SK-N-SH (cell line): ENCODE measurements around the gene ADGRE3. TPM values are rescaled to one million over a fixed set of nuclear protein-coding genes. Genes with fewer than 3 reads are reported as not detected.

ENCODE experiments used
- CTCF ChIA-PET: fragments of 300-600, 350-600 bp; formaldehyde crosslinking; extraction: SDS; loops from one replicate; lab custom pipeline; 2021; lab: Yijun Ruan, JAX
- POLR2A ChIA-PET: fragments of 350-600 bp; sonication (Branson Sonifier 250); formaldehyde crosslinking; extraction: SDS; loops from one replicate; lab custom pipeline; 2020; ENCODE audit warnings: antibody characterized with exemption, inconsistent platforms; lab: Yijun Ruan, JAX
- DNase-seq: peaks from one replicate; pipeline ENCODE4 v3.0.0; 2012
- H2AFZ ChIP-seq: fragments of 200-600 bp; sonication (generic); 2 replicates; pipeline ENCODE4 v1.8.1; 2016; ENCODE audit warnings: antibody characterized with exemption, mild to moderate bottlenecking, low read depth
- H3F3A ChIP-seq: fragments of 200-600 bp; sonication (generic); replicated peaks from 2 replicates; pipeline ENCODE3; 2016; ENCODE audit warnings: antibody characterized with exemption, mild to moderate bottlenecking; ENCODE audit not compliant: insufficient read depth
- H3K27ac ChIP-seq, 2 experiments: fragments of 200-500 bp in 1 of 2; fragments of 200-600 bp in 1 of 2; sonication (Bioruptor generic) in 1 of 2; sonication (generic), shearing (Covaris generic) in 1 of 2; 2 replicates each; pipeline versions ENCODE4 v1.5.1 to v1.6.1; 2014 to 2016; ENCODE audit warnings: low read depth in 2 of 2, inconsistent platforms in 1 of 2, low read length in 1 of 2, mild to moderate bottlenecking in 1 of 2, mixed read lengths in 1 of 2
- H3K27me3 ChIP-seq: fragments of 200-600 bp; sonication (generic), shearing (Covaris generic); 2 replicates; pipeline ENCODE4 v1.6.1; 2016; ENCODE audit warnings: mixed run types; ENCODE audit not compliant: insufficient read depth
- H3K36me3 ChIP-seq, 2 experiments: fragments of 200-500 bp in 1 of 2; fragments of 200-600 bp in 1 of 2; sonication (Bioruptor generic) in 1 of 2; sonication (generic) in 1 of 2; replicated peaks in 1 of 2; 2 replicates each; pipeline versions ENCODE3 to v1.5.1; 2014 to 2016; ENCODE audit warnings: low read length in 1 of 2, mild to moderate bottlenecking in 1 of 2; ENCODE audit not compliant: insufficient read depth in 2 of 2, control insufficient read depth in 1 of 2
- H3K4me1 ChIP-seq, 2 experiments: fragments of 200-500 bp in 1 of 2; fragments of 200-600 bp in 1 of 2; sonication (Bioruptor generic) in 1 of 2; sonication (generic), shearing (Covaris generic) in 1 of 2; 2 replicates each; pipeline versions ENCODE4 v1.5.1 to v1.6.1; 2014 to 2016; ENCODE audit warnings: low read depth in 1 of 2, low read length in 1 of 2, mixed run types in 1 of 2; ENCODE audit not compliant: insufficient read depth in 2 of 2, control insufficient read depth in 1 of 2
- H3K4me2 ChIP-seq: fragments of 200-600 bp; sonication (generic), shearing (Covaris generic); 2 replicates; pipeline ENCODE4 v1.6.1; 2017; ENCODE audit warnings: mixed run types
- H3K4me3 ChIP-seq, 2 experiments: fragments of 200-500 bp in 1 of 2; fragments of 200-600 bp in 1 of 2; sonication (Bioruptor generic) in 1 of 2; sonication (generic), shearing (Covaris generic) in 1 of 2; 2 replicates each; pipeline versions ENCODE4 v1.5.1 to v1.8.1; 2014 to 2016; ENCODE audit warnings: low read depth in 2 of 2, inconsistent platforms in 1 of 2, low read length in 1 of 2, mild to moderate bottlenecking in 1 of 2, mixed read lengths in 1 of 2, moderate library complexity in 1 of 2
- H3K79me2 ChIP-seq: fragments of 200-600 bp; sonication (generic); 2 replicates; pipeline ENCODE4 v1.8.1; 2017; ENCODE audit warnings: mild to moderate bottlenecking; ENCODE audit not compliant: insufficient read depth
- H3K9ac ChIP-seq: fragments of 200-600 bp; sonication (generic); 2 replicates; pipeline ENCODE4 v1.6.1; 2017; ENCODE audit warnings: mixed run types
- H3K9me2 ChIP-seq: fragments of 200-600 bp; sonication (generic); 2 replicates; pipeline ENCODE4 v1.6.1; 2017; ENCODE audit warnings: mixed run types
- H3K9me3 ChIP-seq: fragments of 200-600 bp; sonication (generic); 2 replicates; pipeline ENCODE4 v1.6.1; 2017; ENCODE audit warnings: mixed run types, mild to moderate bottlenecking, moderate library complexity
- H4K20me1 ChIP-seq: fragments of 200-600 bp; sonication (generic); 2 replicates; pipeline ENCODE4 v1.6.1; 2017; ENCODE audit warnings: mild to moderate bottlenecking, mixed run types; ENCODE audit not compliant: insufficient read depth
- CTCF ChIP-seq: fragments of 200-600 bp; sonication (generic); IDR thresholded peaks from 2 replicates; pipeline ENCODE4 v1.6.1; 2017; ENCODE audit warnings: antibody characterized with exemption, mild to moderate bottlenecking, moderate library complexity
- ELF1 ChIP-seq: IDR thresholded peaks from 2 replicates; pipeline ENCODE4 v1.4.0; 2012
- EP300 ChIP-seq, 2 experiments: IDR thresholded peaks; 2 replicates each; pipeline versions ENCODE4 v1.4.0 to v1.6.1; 2012; ENCODE audit warnings: borderline replicate concordance in 1 of 2, low read depth in 1 of 2, low read length in 1 of 2
- EZH2phosphoT487 ChIP-seq: fragments of 200-600 bp; sonication (generic); IDR thresholded peaks from 2 replicates; pipeline ENCODE4 v1.6.1; 2017; ENCODE audit warnings: low read depth, mixed run types, mild to moderate bottlenecking, antibody characterized with exemption, moderate library complexity, borderline replicate concordance
- FOSL2 ChIP-seq: IDR thresholded peaks from 2 replicates; pipeline ENCODE4 v1.4.0; 2012; ENCODE audit warnings: low read depth, mild to moderate bottlenecking, moderate library complexity, borderline replicate concordance
- FOXJ3 ChIP-seq: sonication (generic); formaldehyde crosslinking; IDR thresholded peaks from 2 replicates; pipeline ENCODE4 v1.5.1; 2020; ENCODE audit warnings: mild to moderate bottlenecking, missing genetic modification reagents
- GABPA ChIP-seq: IDR thresholded peaks from 2 replicates; pipeline ENCODE4 v1.4.0; 2012; ENCODE audit warnings: low read depth, mild to moderate bottlenecking
- JUND ChIP-seq: IDR thresholded peaks from 2 replicates; pipeline ENCODE4 v1.4.0; 2012
- MXI1 ChIP-seq: IDR thresholded peaks from 2 replicates; pipeline ENCODE4 v1.6.1; 2012; ENCODE audit warnings: mild to moderate bottlenecking, low read depth, low read length, improper control_type of control experiment
- NFIC ChIP-seq: IDR thresholded peaks from 2 replicates; pipeline ENCODE4 v1.4.0; 2012; ENCODE audit warnings: borderline replicate concordance
- NRF1 ChIP-seq: IDR thresholded peaks from 2 replicates; pipeline ENCODE4 v1.6.1; 2012; ENCODE audit warnings: low read depth, mild to moderate bottlenecking, low read length
- RAD21 ChIP-seq: IDR thresholded peaks from 2 replicates; pipeline ENCODE4 v1.6.1; 2012; ENCODE audit warnings: mild to moderate bottlenecking, low read length
- RCOR1 ChIP-seq: fragments of 150-350 bp; IDR thresholded peaks from 2 replicates; pipeline ENCODE4 v1.6.1; 2017; ENCODE audit warnings: antibody characterized with exemption, low read length
- SMC3 ChIP-seq: IDR thresholded peaks from 2 replicates; pipeline ENCODE4 v1.6.1; 2012; ENCODE audit warnings: low read depth, low read length, improper control_type of control experiment
- TAF1 ChIP-seq: IDR thresholded peaks from 2 replicates; pipeline ENCODE4 v1.6.1; 2012; ENCODE audit warnings: low read depth, mild to moderate bottlenecking, low read length, moderate library complexity, borderline replicate concordance
- TEAD4 ChIP-seq: IDR thresholded peaks from 2 replicates; pipeline ENCODE4 v1.4.0; 2012; ENCODE audit warnings: mild to moderate bottlenecking, borderline replicate concordance; ENCODE audit not compliant: insufficient read depth
- YY1 ChIP-seq: IDR thresholded peaks from 2 replicates; pipeline ENCODE4 v1.4.0; 2012; ENCODE audit warnings: low read depth, mild to moderate bottlenecking
- WGBS: methylation state at CpG from one replicate; pipeline ENCODE4 v1.1.6; 2017; ENCODE audit warnings: low lambda C conversion rate; 5-methylcytosine and 5-hydroxymethylcytosine counted together
- polyA plus RNA-seq, 3 experiments: library from polyadenylated mRNA; depleted of rRNA; stranded (reverse); fragments of >200 nt; gene quantifications; 2 replicates each; pipeline ENCODE4 v1.2.3, GENCODE V29; 2012
- TF ChIP-seq, protein P1 (sequence below): IDR thresholded peaks from 2 replicates; pipeline ENCODE4; 2012
- TF ChIP-seq, protein P2 (sequence below): IDR thresholded peaks from 2 replicates; pipeline ENCODE4 v1.4.0; 2012; ENCODE audit warnings: low read depth, borderline replicate concordance
- TF ChIP-seq, protein P3 (sequence below): IDR thresholded peaks from 2 replicates; pipeline ENCODE4 v1.4.0; 2012; ENCODE audit warnings: low read depth

The ADGRE3 gene
- polyA plus RNA-seq, 1 of the 3 experiments (the other 2 are of a cell fraction), result not detected

DNA sequence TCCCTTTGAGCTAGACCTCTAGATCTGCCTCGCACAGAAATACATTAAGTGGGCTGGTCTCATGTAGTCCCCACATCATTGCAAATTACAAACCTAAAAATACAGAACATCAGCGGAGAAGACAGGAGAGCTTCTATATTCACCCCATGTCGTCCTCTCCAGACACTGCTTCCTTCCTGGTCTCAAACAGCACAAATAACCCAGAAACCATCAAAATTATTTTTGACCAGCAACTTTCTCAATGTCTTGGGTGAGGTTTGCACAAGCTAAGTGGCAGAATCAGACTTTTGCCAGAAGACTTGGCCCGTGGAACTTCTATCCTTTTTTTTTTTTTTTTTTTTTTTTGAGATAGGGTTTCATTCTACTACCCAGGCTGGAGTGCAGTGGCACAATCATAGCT, 63.6 kb downstream of the ADGRE3 start:
- Histone ChIP-seq H3K36me3 (no peaks in the 10 kb centered on the region), H2AFZ (no peak overlapping the region), H4K20me1 (no peaks in the 10 kb centered on the region), H3K4me2 (no peak overlapping the region), H3K9me3 (no peaks in the 10 kb centered on the region), H3K4me1 (no peaks in the 10 kb centered on the region), H3K79me2 (no peaks in the 10 kb centered on the region), H3F3A (no peaks in the 10 kb centered on the region), H3K27ac (no peak overlapping the region), H3K9me2 (no peaks in the 10 kb centered on the region), H3K27me3 (peaks cover 7% of the 10 kb centered on the region), H3K9ac (no peak overlapping the region), H3K4me3 (no peak overlapping the region)
- 17% methylated on average over 4 of the region's 4 CpGs for WGBS
- POLR2A ChIA-PET, result no interaction called here
- DNase-seq, result no peak
- CTCF ChIA-PET, result no interaction called here
- TF ChIP-seq, protein P1, sequence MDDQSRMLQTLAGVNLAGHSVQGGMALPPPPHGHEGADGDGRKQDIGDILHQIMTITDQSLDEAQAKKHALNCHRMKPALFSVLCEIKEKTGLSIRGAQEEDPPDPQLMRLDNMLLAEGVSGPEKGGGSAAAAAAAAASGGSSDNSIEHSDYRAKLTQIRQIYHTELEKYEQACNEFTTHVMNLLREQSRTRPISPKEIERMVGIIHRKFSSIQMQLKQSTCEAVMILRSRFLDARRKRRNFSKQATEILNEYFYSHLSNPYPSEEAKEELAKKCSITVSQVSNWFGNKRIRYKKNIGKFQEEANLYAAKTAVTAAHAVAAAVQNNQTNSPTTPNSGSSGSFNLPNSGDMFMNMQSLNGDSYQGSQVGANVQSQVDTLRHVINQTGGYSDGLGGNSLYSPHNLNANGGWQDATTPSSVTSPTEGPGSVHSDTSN, result no peak
- TF ChIP-seq, protein P2, sequence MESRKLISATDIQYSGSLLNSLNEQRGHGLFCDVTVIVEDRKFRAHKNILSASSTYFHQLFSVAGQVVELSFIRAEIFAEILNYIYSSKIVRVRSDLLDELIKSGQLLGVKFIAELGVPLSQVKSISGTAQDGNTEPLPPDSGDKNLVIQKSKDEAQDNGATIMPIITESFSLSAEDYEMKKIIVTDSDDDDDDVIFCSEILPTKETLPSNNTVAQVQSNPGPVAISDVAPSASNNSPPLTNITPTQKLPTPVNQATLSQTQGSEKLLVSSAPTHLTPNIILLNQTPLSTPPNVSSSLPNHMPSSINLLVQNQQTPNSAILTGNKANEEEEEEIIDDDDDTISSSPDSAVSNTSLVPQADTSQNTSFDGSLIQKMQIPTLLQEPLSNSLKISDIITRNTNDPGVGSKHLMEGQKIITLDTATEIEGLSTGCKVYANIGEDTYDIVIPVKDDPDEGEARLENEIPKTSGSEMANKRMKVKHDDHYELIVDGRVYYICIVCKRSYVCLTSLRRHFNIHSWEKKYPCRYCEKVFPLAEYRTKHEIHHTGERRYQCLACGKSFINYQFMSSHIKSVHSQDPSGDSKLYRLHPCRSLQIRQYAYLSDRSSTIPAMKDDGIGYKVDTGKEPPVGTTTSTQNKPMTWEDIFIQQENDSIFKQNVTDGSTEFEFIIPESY, result no peak
- TF ChIP-seq GABPA (no peak), MXI1 (no peak), TEAD4 (no peak), SMC3 (no peak), FOSL2 (no peak), EZH2phosphoT487 (no peak), RAD21 (no peak), JUND (no peak), CTCF (no peak)

DNA sequence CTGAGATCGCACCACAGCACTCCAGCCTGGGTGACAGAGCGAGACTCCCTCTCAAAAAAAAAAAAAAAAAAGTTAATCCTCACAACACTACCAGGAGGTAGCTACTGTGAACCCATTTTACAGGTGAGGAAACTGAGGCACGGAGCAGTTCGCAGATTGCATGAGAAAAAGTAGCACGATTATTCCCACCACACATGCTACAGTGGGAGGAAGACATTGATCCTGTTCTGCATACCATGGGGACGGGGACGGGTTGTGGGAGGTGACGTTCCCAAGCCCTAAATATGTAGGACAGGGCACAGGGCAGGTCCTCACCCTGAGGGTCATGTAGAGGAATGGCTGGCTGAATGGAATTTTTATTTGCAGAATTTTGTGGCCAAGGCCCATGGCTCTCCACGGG, 68.0 kb downstream of the ADGRE3 start:
- Histone ChIP-seq H3F3A (no peaks in the 10 kb centered on the region), H3K36me3 (no peaks in the 10 kb centered on the region), H3K27ac (no peak overlapping the region), H3K4me3 (no peak overlapping the region), H3K9ac (no peak overlapping the region), H2AFZ (no peak overlapping the region), H3K9me2 (no peaks in the 10 kb centered on the region), H3K27me3 (peaks cover 21% of the 10 kb centered on the region), H3K9me3 (no peaks in the 10 kb centered on the region), H3K4me2 (no peak overlapping the region), H4K20me1 (no peaks in the 10 kb centered on the region), H3K4me1 (no peaks in the 10 kb centered on the region), H3K79me2 (no peaks in the 10 kb centered on the region)
- DNase-seq, result no peak
- TF ChIP-seq RCOR1 (no peak), TAF1 (no peak), ELF1 (no peak), NRF1 (no peak), NFIC (no peak), FOXJ3 (CRISPR knock-in tag) (no peak), CTCF (no peak), YY1 (no peak), EP300 (IDR thresholded peaks at IDR 0.05; ENCODE audit: borderline replicate concordance in 1 of 2, low read depth in 1 of 2, low read length in 1 of 2) (no peak), SMC3 (no peak)
- TF ChIP-seq, protein P3, sequence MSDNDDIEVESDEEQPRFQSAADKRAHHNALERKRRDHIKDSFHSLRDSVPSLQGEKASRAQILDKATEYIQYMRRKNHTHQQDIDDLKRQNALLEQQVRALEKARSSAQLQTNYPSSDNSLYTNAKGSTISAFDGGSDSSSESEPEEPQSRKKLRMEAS, result no peak
- ChIA-PET CTCF (no interaction called here), POLR2A (no interaction called here)
- WGBS, result 15% methylated on average over 8 of the region's 9 CpGs
